Colonic mucosa (tissue), 4 donors: Measurements from ENCODE around the gene ALX4. TPM values are rescaled to one million over a fixed set of nuclear protein-coding genes. Genes with fewer than 3 reads are reported as not detected.

Experiments
- DNase-seq: peaks from one replicate; pipeline ENCODE4 v3.0.0-alpha.2; 2020
- H3K27ac ChIP-seq: fragments of 200-600 bp; one replicate; pipeline ENCODE4 v1.8.0; 2021
- H3K27me3 ChIP-seq: fragments of 200-600 bp; one replicate; pipeline ENCODE4 v1.8.0; 2021
- H3K36me3 ChIP-seq: fragments of 200-600 bp; one replicate; pipeline ENCODE4 v1.8.0; 2021
- H3K4me1 ChIP-seq: fragments of 200-600 bp; one replicate; pipeline ENCODE4 v1.8.0; 2021; ENCODE audit warnings: mild to moderate bottlenecking
- H3K4me3 ChIP-seq: fragments of 200-600 bp; one replicate; pipeline ENCODE4 v1.8.0; 2021
- H3K9ac ChIP-seq, 2 donors: one replicate each; pipeline ENCODE4 v1.7.0; 2013; ENCODE audit warnings: control low read depth in 2 of 2, low read depth in 2 of 2, low read length in 2 of 2
- H3K9me3 ChIP-seq: fragments of 200-600 bp; one replicate; pipeline ENCODE4 v1.8.0; 2021
- intact Hi-C: fragments of 100-400 bp; cut with DNase I; formaldehyde crosslinking; loops from one replicate; pipeline ENCODE4 v1.14.1; 2022
- total RNA-seq, 2 donors: library from RNA; stranded (reverse); fragmentation: NEBNext Ultra II Directional in 1 of 2; extraction: Animal tissue kit (Norgen Biotek cat#: 25700) in 1 of 2; gene quantifications; one replicate each; pipeline ENCODE4 v1.2.1, GENCODE V29; 2021
- TF ChIP-seq, protein P1 (sequence below): fragments of 200-600 bp; IDR thresholded peaks from one replicate; pipeline ENCODE4 v1.8.0; 2022; ENCODE audit warnings: antibody characterized with exemption, mild to moderate bottlenecking
- donor health status: healthy.
- donor health status: DM: no; HTN: no; CAD: no.
- donor health status: DM: no; HTN: no; CAD: no.

The ALX4 gene
- total RNA-seq, 2 donors from 2014 or later, result not detected

DNA sequence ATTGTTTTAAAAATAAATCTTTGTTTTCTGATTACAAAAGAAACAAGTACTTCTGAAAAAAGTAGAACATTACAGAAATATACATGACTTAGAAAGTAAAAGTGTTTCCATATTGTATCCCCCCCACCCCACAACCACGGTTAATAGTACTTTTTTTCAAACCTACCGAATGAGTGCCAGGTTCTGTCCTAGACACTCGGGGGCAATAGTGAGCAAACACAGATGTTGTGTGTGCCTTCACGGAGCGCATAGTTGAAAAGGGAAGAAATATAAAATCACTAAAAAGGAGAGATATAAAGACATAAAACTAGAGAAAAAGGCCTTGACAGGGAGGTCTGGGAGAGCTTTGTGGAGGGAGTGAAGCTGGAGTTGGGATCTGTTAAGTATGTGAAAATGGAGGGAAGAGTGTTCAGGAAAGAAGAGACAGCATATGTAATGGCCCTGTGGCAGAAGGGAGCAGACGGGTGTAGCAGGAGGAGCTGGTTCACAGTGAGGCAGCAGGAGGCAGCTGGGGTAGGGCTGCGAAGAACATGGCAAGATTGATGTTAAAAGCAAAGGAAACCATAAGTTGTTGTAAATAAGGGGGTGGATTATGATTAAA is 42.1 kb upstream of the ALX4 start:
- Histone ChIP-seq H3K27ac (no peak overlapping the region), H3K9me3 (no peaks in the 10 kb centered on the region), H3K36me3 (no peaks in the 10 kb centered on the region), H3K4me1 (no peaks in the 10 kb centered on the region), H3K9ac (no peak overlapping the region), H3K4me3 (no peak overlapping the region), H3K27me3 (no peaks in the 10 kb centered on the region)
- intact Hi-C loops, result no loop called here
- TF ChIP-seq, protein P1, sequence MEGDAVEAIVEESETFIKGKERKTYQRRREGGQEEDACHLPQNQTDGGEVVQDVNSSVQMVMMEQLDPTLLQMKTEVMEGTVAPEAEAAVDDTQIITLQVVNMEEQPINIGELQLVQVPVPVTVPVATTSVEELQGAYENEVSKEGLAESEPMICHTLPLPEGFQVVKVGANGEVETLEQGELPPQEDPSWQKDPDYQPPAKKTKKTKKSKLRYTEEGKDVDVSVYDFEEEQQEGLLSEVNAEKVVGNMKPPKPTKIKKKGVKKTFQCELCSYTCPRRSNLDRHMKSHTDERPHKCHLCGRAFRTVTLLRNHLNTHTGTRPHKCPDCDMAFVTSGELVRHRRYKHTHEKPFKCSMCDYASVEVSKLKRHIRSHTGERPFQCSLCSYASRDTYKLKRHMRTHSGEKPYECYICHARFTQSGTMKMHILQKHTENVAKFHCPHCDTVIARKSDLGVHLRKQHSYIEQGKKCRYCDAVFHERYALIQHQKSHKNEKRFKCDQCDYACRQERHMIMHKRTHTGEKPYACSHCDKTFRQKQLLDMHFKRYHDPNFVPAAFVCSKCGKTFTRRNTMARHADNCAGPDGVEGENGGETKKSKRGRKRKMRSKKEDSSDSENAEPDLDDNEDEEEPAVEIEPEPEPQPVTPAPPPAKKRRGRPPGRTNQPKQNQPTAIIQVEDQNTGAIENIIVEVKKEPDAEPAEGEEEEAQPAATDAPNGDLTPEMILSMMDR, result no peak
- DNase-seq, result no peak

DNA sequence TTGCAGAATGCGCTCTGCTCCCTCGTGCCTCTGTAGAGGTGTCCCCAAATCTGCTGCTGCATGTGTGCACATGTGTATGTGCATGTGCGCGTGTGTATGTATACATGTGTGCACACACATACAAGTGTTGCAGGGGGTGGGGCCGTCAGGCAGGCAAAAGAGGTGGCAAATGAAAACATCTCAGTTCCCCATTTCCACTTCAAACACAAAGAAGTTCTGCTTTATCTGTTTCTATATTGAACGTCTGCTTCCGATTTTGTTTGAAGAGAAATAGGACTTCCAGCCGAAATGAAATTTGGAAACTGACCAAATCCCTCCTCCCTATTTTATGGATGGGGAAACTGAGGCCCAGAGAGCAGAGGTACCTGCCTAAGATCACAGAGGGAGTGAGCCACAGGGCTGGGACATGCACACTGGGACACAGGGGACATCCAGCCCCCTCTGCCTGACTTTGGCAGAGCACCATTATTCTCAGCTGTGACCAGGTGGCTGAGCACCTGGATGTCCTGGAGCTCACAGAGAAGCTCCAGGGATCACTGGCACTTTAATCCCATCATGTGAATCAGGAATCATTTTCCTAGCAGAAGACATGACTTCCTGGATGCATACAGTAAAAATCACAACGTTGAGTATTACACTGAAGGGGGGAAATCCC is 41.2 kb upstream of the ALX4 start:
- intact Hi-C loops, result no loop called here
- H3K27ac ChIP-seq, result no peak overlapping the region
- H3K4me3 ChIP-seq, result no peak overlapping the region
- DNase-seq, result no peak
- TF ChIP-seq, protein P1, result no peak
- no peaks in the 10 kb centered on the region for H3K36me3 ChIP-seq
- no peaks in the 10 kb centered on the region for H3K4me1 ChIP-seq
- H3K9me3 ChIP-seq, result no peaks in the 10 kb centered on the region
- no peak overlapping the region for H3K9ac ChIP-seq
- H3K27me3 ChIP-seq, result no peaks in the 10 kb centered on the region

DNA sequence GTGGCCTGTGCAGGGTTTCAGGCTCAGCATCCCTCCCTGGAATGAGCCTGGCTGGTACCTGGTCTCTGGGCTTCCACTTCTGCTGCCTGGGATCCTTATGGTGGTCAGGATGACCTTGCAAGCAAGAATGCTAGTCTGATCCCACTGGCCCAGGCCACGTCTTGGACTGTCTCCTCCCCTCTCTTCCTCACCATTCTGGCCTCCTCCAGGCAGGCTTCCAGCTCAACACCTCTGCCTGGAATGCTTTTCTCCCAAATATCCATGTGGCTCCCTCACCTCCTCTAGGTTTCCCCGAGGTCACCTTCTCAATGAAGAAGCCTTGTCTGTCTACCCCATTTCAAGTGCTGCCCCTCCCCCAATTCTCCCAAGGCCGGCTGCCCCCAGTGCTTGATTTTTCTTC is 39.4 kb upstream of the ALX4 start:
- Histone ChIP-seq H3K27me3 (no peaks in the 10 kb centered on the region), H3K4me3 (no peak overlapping the region), H3K27ac (no peak overlapping the region), H3K9ac (no peak overlapping the region), H3K36me3 (no peaks in the 10 kb centered on the region), H3K9me3 (no peaks in the 10 kb centered on the region), H3K4me1 (no peaks in the 10 kb centered on the region)
- TF ChIP-seq, protein P1, result no peak
- intact Hi-C loops, result no loop called here
- no peak for DNase-seq

DNA sequence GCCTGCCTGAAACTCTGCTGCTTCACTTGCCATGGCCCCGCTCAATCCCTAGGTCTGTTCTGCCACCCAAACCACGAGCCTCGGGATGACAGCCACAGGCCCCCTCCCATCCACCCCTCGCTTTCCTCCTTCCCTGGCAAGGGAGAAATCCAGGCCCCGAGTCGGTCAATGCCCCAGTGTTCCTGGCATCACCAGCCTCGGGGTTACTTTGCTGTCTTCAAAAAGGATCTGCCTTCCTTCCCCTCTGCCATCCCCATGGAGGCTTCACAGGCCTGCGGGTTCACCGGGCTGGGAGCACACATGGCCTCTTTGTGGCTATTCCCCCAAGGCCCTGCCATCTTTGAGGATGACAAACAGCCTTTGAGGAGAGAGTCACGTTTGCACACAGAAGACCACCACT is 38.8 kb upstream of the ALX4 start:
- Histone ChIP-seq H3K9ac (no peak overlapping the region), H3K27ac (no peak overlapping the region), H3K27me3 (no peaks in the 10 kb centered on the region), H3K36me3 (no peaks in the 10 kb centered on the region), H3K4me1 (no peaks in the 10 kb centered on the region), H3K9me3 (no peaks in the 10 kb centered on the region), H3K4me3 (no peak overlapping the region)
- TF ChIP-seq, protein P1, result no peak
- no peak for DNase-seq
- intact Hi-C loops, result no loop called here

DNA sequence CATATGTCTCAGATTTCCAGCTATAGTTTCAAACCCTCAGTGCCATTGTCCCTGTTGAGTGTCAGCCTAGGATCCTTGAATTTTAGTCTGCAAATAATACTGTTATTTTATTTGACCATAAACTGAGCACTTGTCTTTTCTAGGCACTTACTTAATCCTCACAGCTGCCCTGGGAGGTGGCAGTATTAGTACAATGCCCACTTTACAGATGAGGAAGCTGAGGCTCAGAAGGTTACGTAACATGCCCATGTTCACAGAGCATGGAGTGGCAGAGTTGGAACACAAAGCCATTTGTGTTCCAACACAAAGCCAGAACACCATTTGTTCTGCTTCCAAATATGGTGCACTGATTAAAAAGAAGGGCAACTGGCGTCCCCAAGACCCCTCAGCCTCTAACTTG is 38.2 kb upstream of the ALX4 start:
- TF ChIP-seq, protein P1, result no peak
- Histone ChIP-seq H3K27me3 (no peaks in the 10 kb centered on the region), H3K36me3 (no peaks in the 10 kb centered on the region), H3K27ac (no peak overlapping the region), H3K4me1 (no peaks in the 10 kb centered on the region), H3K9me3 (no peaks in the 10 kb centered on the region), H3K4me3 (no peak overlapping the region), H3K9ac (no peak overlapping the region)
- intact Hi-C loops, result no loop called here
- DNase-seq, result no peak
